ENCODE results near the gene TTC28. TPM values are rescaled to one million over a fixed set of nuclear protein-coding genes. Genes with fewer than 3 reads are reported as not detected.
A peak's percentile ranks its signal among the peaks of the same experiment; 100 is the strongest.
"Not testable (repeated sequence)": the region's sequence is repeated elsewhere in the genome, so short reads cannot be mapped to it uniquely, and the experiment has no call there.

TTC28 gene
- total RNA-seq, 1 donor from 2014 or later = 79.5 TPM

DNA sequence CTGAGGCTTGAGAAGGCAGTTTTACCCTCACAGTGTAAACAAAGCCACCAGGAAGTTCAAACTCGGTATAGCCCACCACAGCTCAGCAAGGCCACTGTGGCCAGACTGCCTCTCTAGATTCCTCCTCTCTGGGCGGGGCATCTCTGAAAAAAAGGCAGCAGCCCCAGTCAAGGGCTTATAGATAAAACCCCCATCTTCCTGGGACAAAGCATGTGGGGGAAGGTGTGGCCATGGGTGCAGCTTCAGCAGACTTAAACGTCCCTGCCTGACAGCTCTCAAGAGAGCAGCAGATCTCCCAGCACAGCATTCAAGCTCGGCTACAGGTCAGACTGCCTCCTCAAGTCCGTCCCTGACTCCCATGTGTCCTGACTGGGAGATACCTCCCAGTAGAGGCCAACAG lies 69.7 kb downstream of the TTC28 start:
- FAIRE-seq (no peak), DNase-seq (ENCODE audit: low spot score in 2 of 2) (no peak)

DNA sequence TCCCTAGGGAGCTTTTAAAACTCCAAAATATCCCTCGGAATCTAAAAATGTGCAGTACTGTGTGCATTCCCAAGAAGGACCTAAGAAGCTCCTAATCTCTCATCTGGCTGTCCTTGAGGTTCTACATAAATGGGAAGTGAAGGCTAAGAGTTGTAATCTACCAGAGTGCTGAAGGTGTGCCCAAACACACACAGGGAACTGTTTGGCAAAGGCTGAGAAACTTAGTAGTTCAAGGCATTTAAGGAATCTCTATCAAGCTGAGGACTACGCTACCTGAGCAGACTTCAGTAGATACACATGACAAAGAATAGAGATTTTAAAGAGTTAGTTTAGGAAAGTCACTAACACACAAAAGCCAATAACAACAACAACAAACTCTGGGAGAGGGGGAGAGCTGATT lies 71.1 kb downstream of the TTC28 start:
- no peak for FAIRE-seq

DNA sequence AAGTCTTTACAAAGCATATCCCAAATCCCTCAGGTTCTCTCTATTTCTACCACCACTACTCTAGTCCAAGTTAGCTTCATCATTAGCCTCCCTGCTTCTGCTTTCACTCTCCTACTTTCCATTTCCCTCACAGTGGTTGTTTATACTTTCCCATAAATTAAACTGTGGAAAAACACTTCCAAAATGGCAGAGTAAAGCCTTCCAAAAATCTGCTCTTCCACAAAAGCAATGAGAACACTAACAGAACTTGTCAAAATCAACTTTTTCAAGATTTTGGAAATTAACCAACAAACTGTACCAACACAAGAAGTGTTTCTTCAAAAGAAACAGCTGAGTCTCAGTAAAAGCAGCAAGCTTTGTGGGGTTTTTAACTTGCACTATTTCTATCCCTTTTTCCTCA lies 71.8 kb downstream of the TTC28 start:
- no peak for DNase-seq (ENCODE audit: low spot score in 2 of 2)
- FAIRE-seq = no peak

More for the DNA sequence above, 71.1 kb downstream of the TTC28 start:
- no peak for DNase-seq (ENCODE audit: low spot score in 2 of 2)

DNA sequence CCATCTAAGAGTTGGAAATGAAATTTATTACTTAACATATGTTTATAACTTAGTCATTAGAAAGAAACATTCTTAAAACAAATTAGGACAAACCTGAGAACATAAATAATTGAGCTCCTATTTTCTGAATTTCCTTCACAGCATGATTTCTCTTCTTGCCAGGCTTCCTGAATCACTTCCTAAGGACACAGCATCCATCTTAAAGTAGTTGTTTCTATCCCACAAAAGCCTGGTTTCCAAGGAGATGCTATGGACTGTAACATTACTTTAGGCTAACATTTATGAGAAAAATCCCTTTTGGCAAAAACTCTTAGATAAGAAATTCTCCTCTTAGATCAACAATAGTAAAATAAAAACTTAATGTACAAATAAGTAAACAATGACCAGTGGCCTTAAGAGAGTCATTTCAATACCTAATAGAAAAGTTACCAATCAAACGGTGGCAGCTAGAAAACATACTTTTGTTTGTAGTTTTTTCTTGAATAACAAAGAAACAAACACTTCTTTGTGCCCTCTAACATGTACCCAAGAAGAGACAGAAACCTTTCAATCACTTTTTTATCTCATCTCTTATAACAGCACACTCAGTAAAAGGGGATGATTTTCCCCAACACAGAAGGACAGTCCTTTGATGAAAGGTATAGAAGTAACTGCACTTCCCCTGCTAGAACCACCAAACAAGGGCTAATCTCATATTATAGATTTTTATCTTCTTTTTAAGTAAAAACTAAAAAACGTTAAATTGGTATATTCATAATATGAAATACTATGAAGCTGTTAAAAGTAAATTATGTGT lies 74.5 kb downstream of the TTC28 start:
- FAIRE-seq = no peak

DNA sequence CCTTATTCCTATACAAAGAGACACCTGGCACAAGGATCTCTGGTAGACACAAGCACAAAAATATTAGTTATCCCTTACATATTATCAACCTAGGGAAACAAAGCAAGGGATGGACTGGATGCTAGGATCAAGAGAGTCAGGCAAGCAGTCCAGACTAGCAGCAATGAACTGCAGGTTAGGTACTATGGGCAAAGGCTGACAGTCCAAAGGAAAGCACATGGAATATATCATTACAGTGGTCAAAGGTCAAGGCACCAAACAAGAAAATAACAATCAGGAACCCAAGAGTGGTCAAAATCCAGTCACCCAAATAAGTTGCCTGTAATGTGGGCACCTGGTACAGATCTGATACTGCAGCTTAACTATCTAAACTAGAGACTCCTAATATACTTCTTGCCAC lies 77.7 kb downstream of the TTC28 start:
- FAIRE-seq (no peak), DNase-seq (ENCODE audit: low spot score in 2 of 2) (no peak)

More for the DNA sequence above, 74.5 kb downstream of the TTC28 start:
- DNase-seq (ENCODE audit: low spot score in 2 of 2) = no peak

DNA sequence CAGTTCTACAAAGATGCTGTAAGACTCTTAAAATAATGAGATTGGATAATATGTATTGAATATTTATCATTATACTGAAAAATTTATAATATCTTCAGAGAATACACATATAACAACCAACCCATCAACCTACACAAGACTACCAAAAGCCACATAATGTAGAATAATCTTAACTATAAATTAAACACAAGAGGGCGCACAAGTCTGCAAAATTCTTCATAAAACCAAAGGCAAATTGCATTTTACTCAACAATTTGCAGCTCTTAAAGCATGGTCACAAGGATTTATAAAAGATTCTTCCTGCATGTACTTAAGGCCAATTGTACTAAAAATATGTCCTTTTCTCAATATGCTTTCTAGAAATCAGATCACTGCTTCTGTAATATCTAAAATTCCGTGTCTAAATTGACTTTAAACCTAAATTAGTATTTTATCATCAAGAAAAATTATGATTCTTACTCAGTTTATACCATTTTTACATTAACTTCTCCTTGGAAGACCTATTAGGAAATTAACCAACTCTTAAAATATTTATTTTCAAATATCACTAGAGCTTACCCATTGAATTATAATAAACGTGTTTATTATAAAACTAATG lies 79.0 kb downstream of the TTC28 start:
- peak in 1 of 2 donors; percentile 16 for DNase-seq (ENCODE audit: low spot score in 2 of 2)
- peak; percentile 94 for FAIRE-seq

DNA sequence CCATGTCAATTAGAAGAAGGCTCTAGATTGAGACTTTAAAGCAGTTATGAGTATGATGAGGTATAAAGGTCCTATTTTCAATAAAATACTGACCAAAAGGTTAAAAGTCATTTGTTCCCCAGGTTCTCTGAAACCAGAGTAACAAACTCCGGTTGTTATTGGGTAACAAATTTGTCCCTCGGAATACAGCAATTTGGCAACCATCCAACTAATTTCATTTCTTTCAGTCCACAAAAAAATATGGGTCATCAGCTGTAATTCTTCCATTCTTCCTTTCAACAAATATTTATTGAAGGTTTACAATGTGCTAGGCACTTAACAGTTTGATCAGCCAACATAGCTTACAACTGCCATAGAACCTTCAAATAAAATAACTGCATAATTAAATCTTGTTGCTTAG lies 79.9 kb downstream of the TTC28 start:
- no peak for FAIRE-seq
- no peak for DNase-seq (ENCODE audit: low spot score in 2 of 2)

DNA sequence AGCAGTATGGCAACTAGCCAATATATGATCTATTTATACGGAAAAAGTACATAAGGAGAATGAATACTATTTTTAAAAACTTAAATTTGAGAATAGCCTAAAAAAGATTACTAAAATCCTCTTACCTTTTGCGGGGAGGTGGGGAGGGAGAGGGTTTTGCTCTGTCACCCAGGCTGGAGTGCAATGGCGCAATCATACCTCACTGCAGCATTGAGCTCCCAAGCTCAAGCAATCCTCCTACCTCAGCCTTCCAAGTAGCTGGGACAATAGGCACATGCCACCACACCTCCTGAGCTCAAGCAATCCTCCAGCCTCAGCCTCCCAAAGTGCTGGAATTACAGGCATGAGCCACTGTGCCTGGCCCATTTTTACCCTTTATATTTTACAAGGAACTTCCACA lies 82.0 kb downstream of the TTC28 start:
- DNase-seq (ENCODE audit: low spot score in 2 of 2) (no peak), FAIRE-seq (no peak)

DNA sequence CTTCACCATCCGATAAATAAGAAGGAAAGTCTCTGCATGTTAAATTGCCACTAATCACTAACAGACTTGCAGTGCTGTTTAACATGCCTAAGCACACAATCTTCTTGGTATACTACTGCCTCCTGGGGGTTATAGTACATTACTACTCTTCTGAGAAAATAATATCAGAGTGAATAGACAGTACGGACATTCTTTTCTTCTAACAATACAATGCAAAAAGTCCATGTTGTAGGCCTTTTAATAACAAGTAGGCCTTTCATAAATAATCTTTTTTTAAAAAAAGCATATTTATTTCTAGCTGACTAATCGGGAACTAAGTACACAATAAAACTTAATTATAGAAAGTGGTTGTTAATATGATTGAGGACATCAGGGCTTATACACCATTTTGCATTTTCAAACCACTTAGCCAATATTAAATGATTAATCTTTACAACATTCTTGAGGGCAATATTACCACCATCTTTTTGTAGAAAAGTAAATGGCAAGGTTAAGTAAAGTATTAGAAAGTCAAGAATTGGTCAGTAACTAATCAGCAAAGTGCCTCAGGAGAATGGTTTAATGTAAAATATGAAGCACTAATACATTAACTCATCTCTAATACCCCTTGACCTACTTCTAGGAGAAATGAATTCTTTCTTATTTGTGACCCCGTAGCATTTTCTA lies 84.7 kb downstream of the TTC28 start:
- DNase-seq (ENCODE audit: low spot score in 2 of 2) = peak in 1 of 2 donors; percentile 37
- FAIRE-seq = peak; percentile 98

DNA sequence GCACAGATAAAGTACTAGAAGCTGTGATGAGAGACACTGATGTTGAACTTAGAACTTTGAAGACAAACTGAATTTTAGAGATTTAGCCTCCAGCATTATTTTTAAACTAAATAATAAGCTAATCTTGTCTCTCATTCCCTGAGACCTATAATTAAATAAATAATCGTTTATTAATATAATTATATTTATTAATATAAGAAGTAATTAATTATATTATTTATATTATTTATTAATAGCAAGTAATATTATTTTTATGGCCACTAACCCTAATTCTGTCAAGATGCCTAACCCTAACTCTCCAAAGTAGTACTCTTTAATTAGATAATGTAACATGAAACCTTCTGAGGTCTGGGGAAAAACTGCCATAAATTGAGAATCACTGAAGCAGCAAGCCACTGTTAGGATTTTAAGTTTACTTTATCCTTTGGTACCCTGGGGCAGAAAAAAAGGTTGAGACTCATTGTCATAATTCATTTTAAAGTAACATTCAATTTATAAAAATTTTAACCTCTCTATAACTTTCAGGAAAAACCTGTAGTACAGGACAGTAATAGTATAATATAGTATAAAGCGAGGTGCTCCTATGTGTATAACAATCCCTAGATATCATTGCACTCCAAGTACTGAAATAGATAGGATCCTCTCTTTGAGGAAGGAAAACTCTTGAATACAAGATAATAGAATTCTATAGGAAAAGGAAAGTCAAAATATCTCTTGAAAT lies 85.4 kb downstream of the TTC28 start:
- no peak for DNase-seq (ENCODE audit: low spot score in 2 of 2)
- FAIRE-seq = peak; percentile 57

DNA sequence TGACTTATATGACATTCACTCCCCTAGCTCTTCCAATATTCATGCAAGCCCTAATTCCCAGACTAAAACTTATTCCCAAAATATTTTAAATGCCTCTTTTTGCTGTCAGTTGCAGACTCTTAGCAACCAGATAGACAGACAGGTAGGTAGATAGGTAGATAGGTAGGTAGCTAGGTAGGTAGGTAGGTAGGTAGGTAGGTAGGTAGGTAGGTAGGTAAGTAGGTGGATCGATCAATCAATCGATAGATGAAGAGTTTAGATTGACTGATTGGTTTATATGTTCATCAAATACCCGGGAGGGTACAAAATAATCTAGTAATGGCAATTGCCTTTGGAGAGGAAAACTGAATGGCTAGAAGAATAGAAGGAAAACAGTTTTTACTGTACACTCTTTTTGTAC lies 86.3 kb downstream of the TTC28 start:
- DNase-seq (ENCODE audit: low spot score in 2 of 2) (no peak), FAIRE-seq (no peak)

DNA sequence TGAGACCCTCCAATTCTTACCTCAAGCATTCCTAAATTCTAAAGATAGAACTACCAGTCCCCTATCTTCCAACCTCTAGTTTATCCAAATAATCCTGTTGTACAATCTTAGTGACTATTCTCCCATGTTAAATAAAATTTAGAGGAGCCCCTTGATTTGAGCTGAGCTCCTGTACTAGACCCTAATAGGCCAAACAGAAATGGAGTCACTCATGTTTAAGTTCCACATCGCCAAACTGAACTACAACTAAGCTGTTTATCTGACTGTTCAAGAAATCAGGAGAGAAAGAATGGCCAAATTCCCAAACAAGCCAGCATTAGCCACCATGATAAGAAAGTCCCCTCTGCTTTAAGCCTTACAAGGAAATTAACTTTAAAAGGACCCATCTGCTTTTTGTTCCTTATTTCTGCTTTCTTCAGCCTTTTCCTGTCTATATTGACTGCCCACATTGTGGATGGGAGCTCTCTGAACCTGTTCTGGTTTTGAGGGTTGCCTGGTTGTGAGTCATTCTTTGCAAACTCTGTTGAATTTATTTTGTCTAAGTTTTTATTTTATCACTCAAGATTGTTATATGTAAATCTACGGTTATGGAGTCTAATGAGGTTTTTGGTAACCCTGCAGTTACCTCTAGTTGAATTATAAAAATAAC lies 90.4 kb downstream of the TTC28 start:
- FAIRE-seq = no peak
- no peak for DNase-seq (ENCODE audit: low spot score in 2 of 2)

DNA sequence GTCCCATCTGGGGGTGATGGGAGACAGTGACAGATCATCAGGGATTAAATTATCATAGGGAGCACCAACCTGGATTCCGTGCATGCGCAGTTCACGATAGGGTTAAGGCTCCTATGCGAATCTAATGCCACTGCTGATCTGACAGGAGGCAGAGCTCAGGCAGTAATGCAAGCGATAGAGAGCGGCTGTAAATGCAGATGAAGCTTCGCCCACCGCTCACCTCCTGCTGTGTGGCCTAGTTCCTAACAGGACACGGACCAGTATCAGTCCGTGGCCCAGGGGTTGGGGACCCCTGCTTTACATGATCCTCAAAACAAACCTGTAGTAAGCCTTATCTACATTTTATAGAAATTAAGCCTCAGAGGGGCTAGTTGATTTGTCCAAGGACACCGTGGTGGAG lies 94.3 kb downstream of the TTC28 start:
- no peak for DNase-seq (ENCODE audit: low spot score in 2 of 2)
- FAIRE-seq = no peak

DNA sequence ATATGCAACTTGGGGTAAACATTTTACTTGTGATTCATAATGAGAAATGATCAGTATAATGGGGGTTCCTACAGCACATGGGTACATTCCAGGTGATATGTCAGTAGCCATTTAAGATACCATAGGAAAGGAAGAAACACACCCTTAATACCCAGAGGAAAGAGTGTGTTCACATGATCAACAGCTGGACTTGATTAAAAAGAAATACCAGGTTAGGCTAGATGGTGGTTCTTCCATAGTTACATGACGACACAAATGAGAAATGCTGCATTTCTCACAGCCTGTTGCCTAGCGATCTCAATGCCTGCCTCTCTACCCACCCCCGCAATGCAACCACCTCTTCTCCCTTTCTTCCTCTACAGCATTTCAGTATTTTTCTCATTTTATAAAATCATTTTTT lies 96.8 kb downstream of the TTC28 start:
- FAIRE-seq (no peak), DNase-seq (ENCODE audit: low spot score in 2 of 2) (peak in 1 of 2 donors; percentile 12)

DNA sequence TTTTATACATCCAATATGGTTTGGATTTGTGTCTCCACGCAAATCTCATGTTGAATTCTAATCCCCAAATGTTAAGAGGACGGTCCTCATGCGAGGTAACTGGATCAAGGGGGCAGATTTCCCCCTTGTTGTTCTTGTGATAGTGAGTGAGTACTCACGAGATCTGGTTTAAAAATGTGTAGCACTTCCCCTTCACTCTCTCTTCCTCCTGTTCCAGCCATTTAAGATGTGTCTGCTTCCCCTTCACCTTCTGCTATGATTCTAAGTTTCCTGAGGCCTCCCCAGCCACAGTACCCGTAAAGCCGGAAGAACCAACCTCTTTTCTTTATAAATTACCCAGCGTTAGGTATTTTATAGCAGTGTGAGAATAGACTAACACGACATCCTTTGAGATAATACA lies 98.6 kb downstream of the TTC28 start:
- FAIRE-seq (no peak), DNase-seq (ENCODE audit: low spot score in 2 of 2) (no peak)

DNA sequence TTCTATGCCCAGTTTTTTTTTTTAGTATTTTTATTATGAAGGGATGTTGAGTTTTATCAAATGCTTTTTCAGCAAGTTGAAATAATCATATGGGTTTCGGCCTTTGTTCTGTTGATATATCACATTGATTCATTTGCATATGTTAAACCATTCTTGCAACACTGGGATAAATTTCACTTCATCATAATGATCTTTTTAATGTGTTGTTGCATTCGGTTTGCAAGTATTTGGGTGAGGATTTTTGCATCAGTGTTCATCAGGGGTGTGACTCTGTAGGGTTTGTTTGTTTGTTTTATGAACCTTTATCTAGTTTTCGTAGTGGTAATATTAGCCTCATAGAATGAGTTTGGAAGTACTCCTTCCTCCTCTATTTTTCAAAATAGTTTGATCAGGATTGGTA lies 103.5 kb downstream of the TTC28 start:
- no peak for FAIRE-seq
- DNase-seq (ENCODE audit: low spot score in 2 of 2) = no peak

DNA sequence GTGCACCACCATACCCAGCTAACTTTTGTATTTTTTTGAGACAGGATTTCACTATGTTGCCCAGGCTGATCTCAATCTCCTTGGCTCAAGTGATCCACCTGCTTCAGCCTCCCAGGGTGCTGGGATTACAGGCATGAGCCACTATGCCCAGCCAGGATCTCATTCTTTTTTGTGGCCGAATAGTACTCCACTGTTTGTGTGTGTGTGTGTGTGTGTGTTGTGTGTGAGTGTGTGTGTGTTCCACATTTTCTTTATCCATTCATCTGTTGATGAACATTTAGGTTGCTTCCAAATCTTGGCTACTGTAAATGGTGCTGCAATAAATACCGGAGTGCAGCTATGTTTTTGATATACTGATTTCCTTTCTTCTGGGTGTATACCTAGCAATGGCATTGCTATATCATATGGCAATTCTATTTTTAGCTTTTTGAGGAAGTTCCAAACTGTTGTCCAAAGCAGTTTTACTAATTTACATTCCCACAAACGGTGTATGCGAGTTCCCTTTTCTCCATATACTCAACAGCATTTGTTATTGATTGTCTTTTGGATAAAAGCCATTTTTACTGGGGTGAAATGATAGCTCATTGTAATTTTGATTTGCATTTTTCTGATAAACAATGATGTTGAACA lies 105.4 kb downstream of the TTC28 start:
- no peak for FAIRE-seq
- no peak for DNase-seq (ENCODE audit: low spot score in 2 of 2)

DNA sequence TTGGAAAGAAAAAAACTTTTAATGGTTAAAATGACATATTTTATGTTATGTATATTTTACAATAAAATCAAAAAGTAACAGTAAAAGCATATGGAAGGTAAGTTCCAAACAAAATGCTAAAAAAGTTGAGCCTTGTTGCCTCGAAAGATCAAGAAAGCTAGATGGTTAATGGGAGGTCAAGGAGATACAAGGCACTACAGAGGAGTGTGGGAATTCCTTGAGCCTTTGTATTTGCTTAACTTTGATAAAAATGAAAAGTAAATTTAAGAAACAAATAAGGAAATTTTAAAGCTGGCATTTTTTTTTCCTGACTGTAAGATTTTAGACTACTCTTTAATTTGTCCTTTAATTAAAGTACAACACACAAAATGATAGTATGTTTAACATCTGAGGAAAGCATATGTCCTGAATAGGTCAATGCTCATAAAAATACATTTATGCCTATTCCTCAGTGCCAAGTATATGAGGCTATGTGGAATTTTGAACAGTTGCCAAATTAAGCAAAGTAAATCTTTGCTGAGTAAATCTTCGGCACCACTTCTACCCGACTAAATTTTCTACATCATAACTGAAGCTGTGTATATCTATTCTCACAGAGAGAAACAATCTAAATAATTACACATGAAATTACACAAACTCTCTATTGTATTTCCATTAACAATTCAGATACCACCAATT lies 108.8 kb downstream of the TTC28 start:
- DNase-seq (ENCODE audit: low spot score in 2 of 2) (no peak), FAIRE-seq (peak; percentile 28)

DNA sequence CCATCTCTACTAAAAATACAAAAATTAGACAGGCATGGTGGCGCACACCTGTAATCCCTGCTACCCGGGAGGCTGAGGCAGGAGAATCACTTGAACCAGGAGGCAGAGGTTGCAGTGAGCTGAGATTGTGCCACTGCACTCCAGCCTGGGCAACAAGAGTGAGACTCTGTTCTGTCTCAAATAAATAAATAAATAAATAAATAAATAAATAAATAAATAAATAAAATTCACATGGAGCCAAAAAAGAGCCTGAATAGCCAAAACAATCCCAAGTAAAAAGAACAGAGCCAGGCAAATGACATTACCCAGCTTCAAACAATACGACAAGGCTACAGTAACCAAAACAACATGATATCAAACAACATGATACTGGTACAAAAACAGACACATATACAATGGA lies 110.7 kb downstream of the TTC28 start:
- not testable (repeated sequence) for DNase-seq (ENCODE audit: low spot score in 2 of 2); FAIRE-seq
